Kidney (tissue), 14 donors: ENCODE measurements around the gene HBQ1. TPM values are rescaled to one million over a fixed set of nuclear protein-coding genes. Genes with fewer than 3 reads are reported as not detected.

ENCODE experiments used
- DNase-seq, 5 donors: peaks; one replicate each; pipeline ENCODE4 v3.0.0-alpha.2; 2013 to 2020
- FAIRE-seq: peaks from 2 replicates; lab custom pipeline; 2012; peaks lifted over from hg19 to GRCh38; lab: Jason Lieb, UNC
- H3K27ac ChIP-seq, 2 donors: one replicate each; pipeline ENCODE4 v1.7.0; 2013; ENCODE audit warnings: low read depth in 2 of 2, low read length in 2 of 2, inconsistent platforms in 1 of 2
- H3K27me3 ChIP-seq: one replicate; pipeline ENCODE4 v1.7.1; 2013; ENCODE audit warnings: low read length, inconsistent platforms; ENCODE audit not compliant: control insufficient read depth, insufficient read depth
- H3K36me3 ChIP-seq, 3 donors: one replicate each; pipeline versions ENCODE4 v1.7.0 to v1.7.1; 2013; ENCODE audit warnings: low read length in 3 of 3, control low read depth in 1 of 3, inconsistent platforms in 1 of 3; ENCODE audit not compliant: insufficient read depth in 3 of 3, control insufficient read depth in 2 of 3
- H3K4me1 ChIP-seq, 3 donors: one replicate each; pipeline versions ENCODE4 v1.7.0 to v1.7.1; 2013; ENCODE audit warnings: low read length in 3 of 3, inconsistent platforms in 1 of 3, low read depth in 1 of 3; ENCODE audit not compliant: control insufficient read depth in 2 of 3, insufficient read depth in 2 of 3
- H3K4me3 ChIP-seq, 3 donors: one replicate each; pipeline versions ENCODE4 v1.7.0 to v1.8.1; 2013; ENCODE audit warnings: low read length in 3 of 3, control low read depth in 1 of 3, inconsistent platforms in 1 of 3
- H3K9ac ChIP-seq, 3 donors: one replicate each; pipeline versions ENCODE4 v1.7.0 to v1.7.1; 2013; ENCODE audit warnings: low read length in 3 of 3, control low read depth in 1 of 3, inconsistent platforms in 1 of 3
- H3K9me3 ChIP-seq, 3 donors: one replicate each; pipeline versions ENCODE4 v1.7.0 to v1.7.1; 2013; ENCODE audit warnings: low read length in 3 of 3, control low read depth in 1 of 3, inconsistent platforms in 1 of 3; ENCODE audit not compliant: control insufficient read depth in 2 of 3, insufficient read depth in 1 of 3
- CTCF ChIP-seq: IDR thresholded peaks from 3 replicates; pipeline ENCODE4 v1.5.1; 2012; ENCODE audit warnings: mild to moderate bottlenecking, moderate library complexity, borderline replicate concordance; ENCODE audit not compliant: insufficient read depth; ENCODE audit errors: extremely low read depth
- intact Hi-C: fragments of 100-400 bp; cut with DNase I; formaldehyde crosslinking; loops from one replicate; pipeline ENCODE4 v1.11.1; 2022
- polyA plus RNA-seq: library from polyadenylated mRNA; stranded (reverse); fragments of 350-450 nt; fragmentation: Illumina TruSeq; extraction: RNeasy Lipid Tissue Mini Kit (QIAGEN cat#74804); gene quantifications from one replicate; pipeline ENCODE4 v1.2.3, GENCODE V29; 2014; ENCODE audit warnings: low read depth, low replicate concordance; ENCODE audit not compliant: insufficient read depth
- total RNA-seq: library from RNA; stranded (reverse); fragmentation: NEBNext Ultra II Directional; extraction: Animal tissue kit (Norgen Biotek cat#: 25700); gene quantifications from one replicate; pipeline ENCODE4 v1.2.1, GENCODE V29; 2021
- donor health status: control.
- donor health status: control.
- donor health status: control.
- donor health status: control.
- donor health status: control.
- donor health status: DM: yes; HTN: yes; CAD: no.
- donor health status: Normal renal cell carcinoma (clear cell type).

The HBQ1 gene
- total and polyA plus RNA-seq, 2 donors from 2014 or later = not detected

GRCh38 chr16:185213-185612, 5.0 kb downstream of the HBQ1 start:
- intact Hi-C loops = no loop called here
- DNase-seq (no peak), FAIRE-seq (no peak)
- Histone ChIP-seq H3K9me3 (no peaks in the 10 kb centered on the region), H3K27me3 (no peaks in the 10 kb centered on the region), H3K9ac (no peak overlapping the region), H3K27ac (no peak overlapping the region), H3K36me3 (peaks cover 0 to 18% (median 17%) of the 10 kb centered on the region in 3 donors), H3K4me1 (peaks cover 0 to 3% (median 0%) of the 10 kb centered on the region in 3 donors), H3K4me3 (no peak overlapping the region)
- TF ChIP-seq CTCF = no peak

- Histone ChIP-seq H3K4me3 (no peak overlapping the region), H3K27me3 (no peaks in the 10 kb centered on the region), H3K4me1 (peaks cover 0 to 3% (median 0%) of the 10 kb centered on the region in 3 donors), H3K9ac (no peak overlapping the region), H3K9me3 (no peaks in the 10 kb centered on the region), H3K27ac (no peak overlapping the region), H3K36me3 (peaks cover 0 to 22% (median 19%) of the 10 kb centered on the region in 3 donors)
- intact Hi-C loops = no loop called here
- TF ChIP-seq CTCF = no peak
- FAIRE-seq (no peak), DNase-seq (no peak)
Measured at GRCh38 chr16:185691-186090, 5.4 kb downstream of the HBQ1 start.

- no peak for DNase-seq
- intact Hi-C loops = no loop called here
- Histone ChIP-seq H3K4me1 (no peaks in the 10 kb centered on the region), H3K4me3 (no peak overlapping the region), H3K9ac (no peak overlapping the region), H3K27me3 (no peaks in the 10 kb centered on the region), H3K36me3 (peaks cover 4 to 38% (median 31%) of the 10 kb centered on the region in 3 donors), H3K9me3 (no peaks in the 10 kb centered on the region), H3K27ac (no peak overlapping the region)
- TF ChIP-seq CTCF = no peak
- no peak for FAIRE-seq
Measured at GRCh38 chr16:187330-187729, 7.1 kb downstream of the HBQ1 start.

- H3K9ac ChIP-seq = no peak overlapping the region
- no peaks in the 10 kb centered on the region for H3K4me1 ChIP-seq
- H3K36me3 ChIP-seq = peaks cover 4 to 45% (median 34%) of the 10 kb centered on the region in 3 donors
- FAIRE-seq (no peak), DNase-seq (no peak)
- intact Hi-C loops = no loop called here
- TF ChIP-seq CTCF = no peak
- H3K9me3 ChIP-seq = no peaks in the 10 kb centered on the region
- H3K4me3 ChIP-seq = no peak overlapping the region
- no peak overlapping the region for H3K27ac ChIP-seq
- no peaks in the 10 kb centered on the region for H3K27me3 ChIP-seq
Measured at GRCh38 chr16:188674-189073, 8.4 kb downstream of the HBQ1 start.
